ENCODE data around the gene FSTL4.

DNA sequence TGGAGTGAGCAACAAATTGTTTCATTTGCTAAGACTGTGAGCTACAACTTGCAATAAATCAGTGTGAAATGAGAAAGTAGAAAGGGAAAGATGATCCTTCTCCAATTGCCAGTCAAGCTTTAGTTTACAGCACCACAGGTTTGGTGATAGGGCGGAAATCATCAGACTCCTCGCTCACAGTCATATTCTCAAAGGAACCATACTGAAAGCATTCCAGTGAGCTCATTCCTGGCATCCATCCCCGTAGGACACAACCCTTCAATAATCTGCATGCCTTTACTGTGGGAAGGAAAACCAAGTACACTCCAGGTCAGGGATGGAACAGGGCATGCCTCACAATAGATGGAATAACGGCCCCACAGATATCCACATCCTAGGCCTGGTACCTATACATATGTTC is 80.7 kb downstream of the FSTL4 start:
- TF ChIP-seq, protein P1, sequence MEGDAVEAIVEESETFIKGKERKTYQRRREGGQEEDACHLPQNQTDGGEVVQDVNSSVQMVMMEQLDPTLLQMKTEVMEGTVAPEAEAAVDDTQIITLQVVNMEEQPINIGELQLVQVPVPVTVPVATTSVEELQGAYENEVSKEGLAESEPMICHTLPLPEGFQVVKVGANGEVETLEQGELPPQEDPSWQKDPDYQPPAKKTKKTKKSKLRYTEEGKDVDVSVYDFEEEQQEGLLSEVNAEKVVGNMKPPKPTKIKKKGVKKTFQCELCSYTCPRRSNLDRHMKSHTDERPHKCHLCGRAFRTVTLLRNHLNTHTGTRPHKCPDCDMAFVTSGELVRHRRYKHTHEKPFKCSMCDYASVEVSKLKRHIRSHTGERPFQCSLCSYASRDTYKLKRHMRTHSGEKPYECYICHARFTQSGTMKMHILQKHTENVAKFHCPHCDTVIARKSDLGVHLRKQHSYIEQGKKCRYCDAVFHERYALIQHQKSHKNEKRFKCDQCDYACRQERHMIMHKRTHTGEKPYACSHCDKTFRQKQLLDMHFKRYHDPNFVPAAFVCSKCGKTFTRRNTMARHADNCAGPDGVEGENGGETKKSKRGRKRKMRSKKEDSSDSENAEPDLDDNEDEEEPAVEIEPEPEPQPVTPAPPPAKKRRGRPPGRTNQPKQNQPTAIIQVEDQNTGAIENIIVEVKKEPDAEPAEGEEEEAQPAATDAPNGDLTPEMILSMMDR (IDR thresholded peaks at IDR 0.05; ENCODE audit: poor library complexity, severe bottlenecking) = no peak
- TF ChIP-seq SMC3 (conservative IDR thresholded peaks at IDR 0.05; ENCODE audit: poor library complexity) (no peak), POLR2AphosphoS5 (IDR thresholded peaks at IDR 0.05) (no peak), EZH2 (IDR thresholded peaks at IDR 0.05; ENCODE audit: borderline replicate concordance, insufficient read depth, low read length, poor library complexity, severe bottlenecking) (no peak), MXI1 (conservative IDR thresholded peaks at IDR 0.05; ENCODE audit: poor library complexity, severe bottlenecking) (no peak), EP300 (conservative IDR thresholded peaks at IDR 0.05; ENCODE audit: poor library complexity, severe bottlenecking) (no peak)

All from neural cell (in vitro differentiated cells).